Mucosa of gallbladder (tissue), 1 donor: ENCODE measurements around the gene TEX29. TPM values are rescaled to one million over a fixed set of nuclear protein-coding genes. Genes with fewer than 3 reads are reported as not detected.
A peak's percentile ranks its signal among the peaks of the same experiment; 100 is the strongest.

Experiments used
- DNase-seq: peaks from one replicate; pipeline ENCODE4 v3.0.0-alpha.2; 2020; ENCODE audit warnings: low spot score
- total RNA-seq: library from RNA; stranded (reverse); gene quantifications from one replicate; pipeline ENCODE4 v1.2.1, GENCODE V29; 2021
- donor health status: DM: no; HTN: no; CAD: no.

Gene TEX29
- total RNA-seq, 1 donor from 2014 or later = 0.92 TPM

GRCh38 chr13:111322001-111322915 is 1.8 kb downstream of the TEX29 start:
- no peak for DNase-seq

DNA sequence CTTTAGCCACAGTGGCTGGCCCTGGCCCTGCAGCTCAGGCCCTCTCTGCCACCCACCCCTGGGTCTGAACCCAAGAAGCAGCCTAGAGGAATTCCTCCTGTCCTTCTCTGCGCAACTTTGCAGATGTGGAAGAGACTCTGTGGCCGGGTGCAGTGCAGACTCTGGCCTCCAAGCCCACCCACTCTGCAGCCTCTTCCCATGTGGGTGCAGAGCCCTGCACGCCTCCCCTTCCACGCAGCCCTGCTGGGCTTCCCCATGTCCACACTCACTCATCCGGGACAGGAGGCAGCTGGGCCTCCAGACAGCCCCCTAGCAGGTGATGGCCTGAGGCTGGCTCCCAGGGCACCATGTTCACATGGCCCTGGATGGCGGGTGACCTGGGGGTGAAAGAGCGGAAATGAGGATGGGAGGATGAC is 2.5 kb downstream of the TEX29 start:
- no peak for DNase-seq

- no peak for DNase-seq
These were observed 3.1 kb downstream of the TEX29 start for GRCh38 chr13:111323549-111323948.

GRCh38 chr13:111323950-111324651 is 3.7 kb downstream of the TEX29 start:
- no peak for DNase-seq

DNA sequence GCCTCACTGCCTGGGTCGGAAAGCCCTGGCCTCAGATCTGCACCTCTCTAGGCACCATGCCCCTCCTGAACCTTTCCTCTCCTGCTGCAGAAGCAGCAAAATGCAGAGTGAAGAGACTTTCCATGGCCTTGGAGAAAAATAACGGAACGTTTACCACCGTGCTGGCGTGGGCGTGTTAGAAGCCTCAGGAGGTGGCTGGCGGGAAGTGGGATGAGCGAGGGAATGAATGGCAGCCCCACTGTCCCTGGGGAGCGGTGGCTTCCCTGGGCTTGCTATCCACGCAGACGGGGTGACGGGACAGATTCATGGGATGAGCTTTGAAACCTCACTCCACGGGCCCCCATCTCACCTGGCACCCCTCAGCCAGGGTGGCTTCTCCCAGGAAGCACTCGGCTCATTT is 4.3 kb downstream of the TEX29 start:
- no peak for DNase-seq

- no peak for DNase-seq
These were observed 4.9 kb downstream of the TEX29 start for GRCh38 chr13:111325146-111325890.

DNA sequence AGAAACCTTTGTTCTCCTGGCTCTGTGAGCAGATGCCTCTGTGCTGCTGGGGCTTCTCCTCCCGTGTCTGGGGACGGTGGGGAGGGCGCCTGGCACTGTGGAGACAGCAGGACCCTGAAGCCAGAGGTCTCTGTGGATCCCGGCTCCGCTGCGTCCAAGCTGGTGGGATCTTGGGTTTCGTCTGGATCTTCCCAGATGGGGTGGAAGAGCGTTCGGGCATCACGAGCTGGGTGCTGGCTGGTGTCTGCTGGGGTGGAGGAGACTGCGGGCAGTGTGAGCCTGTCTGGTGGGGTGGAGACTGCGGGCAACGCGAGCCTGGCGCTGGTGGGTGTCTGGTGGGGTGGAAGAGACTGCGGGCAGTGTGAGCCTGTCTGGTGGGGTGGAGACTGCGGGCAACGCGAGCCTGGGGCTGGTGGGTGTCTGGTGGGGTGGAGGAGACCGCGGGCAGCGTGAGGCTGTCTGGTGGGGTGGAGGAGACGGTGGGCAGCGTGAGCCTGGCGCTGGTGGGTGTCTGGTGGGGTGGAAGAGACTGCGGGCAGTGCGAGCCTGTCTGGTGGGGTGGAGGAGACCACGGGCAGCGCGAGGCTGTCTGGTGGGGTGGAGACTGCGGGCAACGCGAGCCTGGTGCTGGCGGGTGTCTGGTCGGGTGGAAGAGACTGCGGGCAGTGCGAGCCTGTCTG is 5.6 kb downstream of the TEX29 start:
- DNase-seq = no peak

DNA sequence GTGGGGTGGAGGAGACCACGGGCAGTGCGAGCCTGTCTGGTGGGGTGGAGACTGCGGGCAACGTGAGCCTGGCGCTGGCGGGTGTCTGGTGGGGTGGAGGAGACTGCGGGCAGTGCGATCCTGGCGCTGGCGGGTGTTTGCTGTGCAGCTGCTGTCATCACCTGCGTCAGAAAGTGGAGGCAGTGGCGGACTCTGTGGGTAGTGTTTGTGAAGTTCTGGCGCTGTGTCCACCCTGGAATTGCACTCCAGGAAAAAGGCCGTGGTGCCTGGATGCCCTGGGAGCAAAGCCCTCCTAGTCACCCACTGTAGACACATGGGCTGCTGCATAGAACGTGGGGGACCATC is 6.2 kb downstream of the TEX29 start:
- no peak for DNase-seq

GRCh38 chr13:111326981-111327642 is 6.7 kb downstream of the TEX29 start:
- DNase-seq = no peak

DNA sequence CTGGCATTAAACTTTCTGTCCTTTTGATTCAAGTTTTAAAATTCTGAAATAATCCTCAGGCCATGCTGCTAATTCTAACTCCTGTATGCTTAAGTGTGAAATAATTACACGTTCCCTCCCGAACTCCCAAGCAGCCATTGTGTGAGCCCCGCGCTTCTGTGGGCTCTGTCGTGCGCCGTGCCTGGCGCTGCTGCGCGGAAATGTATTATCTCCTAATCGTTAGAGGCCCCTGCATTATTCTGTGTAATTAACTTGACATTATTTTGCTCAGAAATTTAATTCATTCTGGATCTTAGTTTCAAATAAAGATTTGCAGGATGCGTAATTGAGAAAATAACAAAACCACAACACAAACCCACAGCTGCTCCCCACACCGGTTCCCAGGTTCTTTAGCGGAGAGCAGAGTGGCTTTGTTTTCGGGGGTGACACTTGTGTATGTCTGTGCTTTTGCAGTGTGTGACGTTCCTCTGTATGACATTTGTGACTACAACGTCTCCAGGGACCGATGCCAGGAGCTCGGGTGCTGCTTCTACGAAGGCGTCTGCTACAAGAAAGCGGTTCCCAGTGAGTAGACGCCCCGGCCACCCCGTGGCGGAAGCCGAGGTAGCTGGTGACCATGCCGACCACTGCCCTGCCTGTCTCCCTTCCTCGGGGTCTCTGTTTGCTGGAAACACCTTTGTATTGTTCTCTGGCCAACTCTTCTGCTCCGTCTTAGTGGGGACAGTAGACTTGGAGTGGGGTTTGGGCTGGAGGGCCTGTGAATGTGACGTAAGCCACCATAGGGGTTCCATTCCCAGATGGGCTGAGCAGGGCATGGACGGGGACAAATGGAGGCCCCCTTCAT is 7.5 kb downstream of the TEX29 start:
- no peak for DNase-seq

- no peak for DNase-seq
These were observed 8.3 kb downstream of the TEX29 start for GRCh38 chr13:111328574-111329410.

GRCh38 chr13:111329641-111330040 is 9.2 kb downstream of the TEX29 start:
- no peak for DNase-seq

DNA sequence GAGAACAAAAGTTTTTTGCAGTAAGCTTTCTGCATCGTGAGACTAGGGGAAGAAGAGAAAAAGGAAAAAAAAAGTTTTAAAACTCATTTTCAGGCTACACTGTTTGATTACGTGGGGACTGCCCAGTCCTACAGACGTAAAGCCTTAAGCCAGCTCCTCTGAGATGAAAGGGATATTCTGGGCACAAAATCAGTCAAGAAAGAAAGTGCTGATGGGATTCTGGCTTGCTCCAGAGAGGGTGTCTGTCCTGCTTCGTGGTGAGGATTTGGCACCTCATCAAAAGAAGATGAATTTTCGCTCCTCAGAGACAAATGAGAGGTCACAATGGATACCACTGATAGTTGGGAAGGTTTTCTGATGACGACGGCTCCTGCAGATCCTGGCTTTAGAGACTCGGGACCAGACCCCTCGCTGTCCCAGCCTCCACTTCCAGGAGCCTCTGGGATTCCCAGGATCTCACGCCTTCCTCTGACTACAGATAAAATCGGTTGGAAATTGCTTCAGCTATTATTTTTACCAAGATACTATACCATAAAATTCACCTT is 9.7 kb downstream of the TEX29 start:
- no peak for DNase-seq

DNA sequence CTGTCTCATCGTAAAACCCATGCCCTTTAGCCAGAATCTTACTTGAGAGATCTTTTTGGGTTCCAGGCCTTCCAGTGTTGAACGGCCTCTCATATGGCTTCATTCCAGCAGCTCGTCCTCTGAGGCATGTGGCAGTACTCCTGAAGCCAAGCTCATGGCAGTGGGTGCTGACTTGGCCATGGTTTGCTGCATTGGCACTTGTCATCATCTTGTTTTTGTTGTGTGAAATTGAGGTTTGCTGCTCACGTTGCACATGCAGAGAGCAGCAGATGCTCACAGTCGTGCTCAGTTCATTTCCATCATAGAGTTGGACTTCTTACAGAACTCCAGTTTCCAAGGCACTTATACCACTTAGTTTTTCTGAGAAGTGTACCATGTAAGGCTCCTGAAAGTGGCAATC is 14.9 kb downstream of the TEX29 start:
- DNase-seq = no peak

DNA sequence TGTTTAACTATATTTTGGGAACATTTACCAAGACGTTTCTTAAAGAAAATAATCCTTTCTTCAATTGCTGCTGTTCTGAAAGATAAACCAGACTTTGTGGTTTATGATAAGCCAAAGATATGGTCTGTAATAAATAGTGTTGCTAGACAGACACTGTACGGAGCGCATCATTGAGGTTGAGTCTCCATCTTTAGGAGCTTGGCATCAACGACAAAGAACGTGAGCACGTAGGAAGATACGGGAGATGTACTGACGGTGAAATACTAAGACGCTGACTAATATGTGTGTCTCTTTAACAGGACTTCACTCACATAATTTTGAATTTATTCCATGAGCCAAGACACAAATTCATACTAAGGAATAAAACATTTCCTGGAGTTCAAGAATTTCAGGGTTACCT is 16.2 kb downstream of the TEX29 start:
- no peak for DNase-seq

GRCh38 chr13:111337206-111337605 is 16.8 kb downstream of the TEX29 start:
- peak; percentile 7 for DNase-seq

- DNase-seq = peak; percentile 3
These were observed 17.3 kb downstream of the TEX29 start for GRCh38 chr13:111337741-111338140.

DNA sequence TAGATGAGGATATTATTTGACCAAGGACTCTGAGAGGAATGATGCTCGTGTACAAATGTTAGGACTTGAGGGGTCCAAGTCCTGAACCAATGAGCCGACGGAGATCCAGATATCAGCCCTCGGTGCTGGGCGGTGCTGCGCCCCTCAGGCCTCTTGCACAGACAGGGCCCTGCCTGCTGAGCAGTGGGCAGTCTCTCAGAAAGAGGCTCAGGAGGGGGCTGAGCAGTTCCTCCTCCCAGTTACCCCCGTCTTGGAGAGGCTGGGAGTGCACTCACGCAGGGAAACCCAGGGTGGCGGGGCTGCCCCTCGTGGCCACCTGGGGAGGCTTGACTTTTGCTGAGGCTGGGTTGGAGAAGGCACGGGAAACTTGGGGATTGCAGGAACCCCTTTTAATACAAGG is 18.4 kb downstream of the TEX29 start:
- peak; percentile 5 for DNase-seq
